ENCODE results near the gene GBF1. TPM values are rescaled to one million over a fixed set of nuclear protein-coding genes. Genes with fewer than 3 reads are reported as not detected.

Gene GBF1
- total RNA-seq, 1 donor from 2014 or later: 36.7 TPM

DNA sequence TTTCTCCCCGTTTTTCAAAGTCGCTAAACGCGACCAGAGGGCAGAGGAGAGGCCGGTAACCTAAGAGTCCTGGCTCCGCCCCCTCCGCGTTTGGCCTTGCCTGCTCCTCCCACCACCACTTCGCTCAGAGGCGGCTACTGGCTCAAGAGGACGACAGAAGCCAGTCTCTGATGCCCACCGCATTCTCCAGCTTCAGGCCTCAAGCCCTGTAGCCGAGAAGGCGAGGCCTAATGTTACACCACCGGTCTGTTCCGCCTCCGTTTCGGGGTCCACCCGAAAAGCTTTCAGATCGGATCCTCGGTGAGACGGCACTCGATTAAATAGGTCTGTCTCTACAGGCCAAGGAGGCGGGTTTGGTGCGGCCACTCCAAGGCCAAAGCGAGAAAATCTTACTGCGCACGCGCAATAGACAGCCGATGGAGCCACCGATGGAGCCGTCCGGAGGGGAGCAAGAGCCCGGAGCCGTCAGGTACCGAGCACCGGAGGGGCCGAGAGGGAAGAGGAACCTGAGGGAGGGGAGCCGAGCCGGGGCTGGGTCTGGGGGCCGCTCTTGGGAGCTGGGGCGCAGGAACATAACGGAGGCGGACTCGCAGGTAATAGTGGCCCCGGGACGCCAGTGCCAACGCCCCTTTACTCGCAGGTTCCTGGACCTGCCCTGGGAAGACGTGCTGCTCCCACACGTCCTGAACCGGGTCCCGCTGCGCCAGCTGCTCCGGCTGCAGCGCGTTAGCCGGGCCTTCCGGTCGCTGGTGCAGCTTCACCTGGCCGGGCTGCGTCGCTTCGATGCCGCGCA, 175.6 kb downstream of the GBF1 start, which contains the start of gene FBXL15:
FBXL15 (plus strand) TSS at position 123 of the 793 bp plus-strand sequence; CDS start at position 417, 294 bp downstream.
- Histone ChIP-seq H3K36me3 (ENCODE audit: control insufficient read depth, insufficient read depth, low read length) (no peaks in the 10 kb centered on the region), H3K4me3 (ENCODE audit: low read depth, low read length) (peak within 1 kb of the TSS; percentile 62), H3K27me3 (ENCODE audit: control insufficient read depth, insufficient read depth, low read length) (peaks cover 20% of the 10 kb centered on the region)
- TF ChIP-seq, protein P1, sequence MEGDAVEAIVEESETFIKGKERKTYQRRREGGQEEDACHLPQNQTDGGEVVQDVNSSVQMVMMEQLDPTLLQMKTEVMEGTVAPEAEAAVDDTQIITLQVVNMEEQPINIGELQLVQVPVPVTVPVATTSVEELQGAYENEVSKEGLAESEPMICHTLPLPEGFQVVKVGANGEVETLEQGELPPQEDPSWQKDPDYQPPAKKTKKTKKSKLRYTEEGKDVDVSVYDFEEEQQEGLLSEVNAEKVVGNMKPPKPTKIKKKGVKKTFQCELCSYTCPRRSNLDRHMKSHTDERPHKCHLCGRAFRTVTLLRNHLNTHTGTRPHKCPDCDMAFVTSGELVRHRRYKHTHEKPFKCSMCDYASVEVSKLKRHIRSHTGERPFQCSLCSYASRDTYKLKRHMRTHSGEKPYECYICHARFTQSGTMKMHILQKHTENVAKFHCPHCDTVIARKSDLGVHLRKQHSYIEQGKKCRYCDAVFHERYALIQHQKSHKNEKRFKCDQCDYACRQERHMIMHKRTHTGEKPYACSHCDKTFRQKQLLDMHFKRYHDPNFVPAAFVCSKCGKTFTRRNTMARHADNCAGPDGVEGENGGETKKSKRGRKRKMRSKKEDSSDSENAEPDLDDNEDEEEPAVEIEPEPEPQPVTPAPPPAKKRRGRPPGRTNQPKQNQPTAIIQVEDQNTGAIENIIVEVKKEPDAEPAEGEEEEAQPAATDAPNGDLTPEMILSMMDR (IDR thresholded peaks at IDR 0.05; ENCODE audit: insufficient read depth, low read length, poor library complexity, severe bottlenecking): no peak
- DNase-seq (ENCODE audit: low read depth): peak; percentile 69

DNA sequence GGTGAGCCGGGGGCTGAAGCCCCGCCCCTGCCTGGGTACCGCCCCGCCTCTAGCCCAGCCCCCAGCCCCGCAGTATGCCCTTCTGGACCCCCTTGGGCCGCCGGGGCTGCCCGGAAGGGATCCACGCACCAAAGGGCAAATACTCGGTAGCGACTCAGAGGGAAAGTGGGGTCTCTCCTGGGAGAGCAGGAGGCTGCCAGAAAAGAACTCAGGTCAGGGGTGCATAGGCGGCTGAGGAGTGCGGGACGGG, 176.1 kb downstream of the GBF1 start:
- H3K36me3 ChIP-seq (ENCODE audit: control insufficient read depth, insufficient read depth, low read length): no peaks in the 10 kb centered on the region
- no peak for DNase-seq (ENCODE audit: low read depth)
- TF ChIP-seq, protein P1 (IDR thresholded peaks at IDR 0.05; ENCODE audit: insufficient read depth, low read length, poor library complexity, severe bottlenecking): no peak
- peak overlapping the region; percentile 62 for H3K4me3 ChIP-seq (ENCODE audit: low read depth, low read length)
- peaks cover 20% of the 10 kb centered on the region for H3K27me3 ChIP-seq (ENCODE audit: control insufficient read depth, insufficient read depth, low read length)

DNA sequence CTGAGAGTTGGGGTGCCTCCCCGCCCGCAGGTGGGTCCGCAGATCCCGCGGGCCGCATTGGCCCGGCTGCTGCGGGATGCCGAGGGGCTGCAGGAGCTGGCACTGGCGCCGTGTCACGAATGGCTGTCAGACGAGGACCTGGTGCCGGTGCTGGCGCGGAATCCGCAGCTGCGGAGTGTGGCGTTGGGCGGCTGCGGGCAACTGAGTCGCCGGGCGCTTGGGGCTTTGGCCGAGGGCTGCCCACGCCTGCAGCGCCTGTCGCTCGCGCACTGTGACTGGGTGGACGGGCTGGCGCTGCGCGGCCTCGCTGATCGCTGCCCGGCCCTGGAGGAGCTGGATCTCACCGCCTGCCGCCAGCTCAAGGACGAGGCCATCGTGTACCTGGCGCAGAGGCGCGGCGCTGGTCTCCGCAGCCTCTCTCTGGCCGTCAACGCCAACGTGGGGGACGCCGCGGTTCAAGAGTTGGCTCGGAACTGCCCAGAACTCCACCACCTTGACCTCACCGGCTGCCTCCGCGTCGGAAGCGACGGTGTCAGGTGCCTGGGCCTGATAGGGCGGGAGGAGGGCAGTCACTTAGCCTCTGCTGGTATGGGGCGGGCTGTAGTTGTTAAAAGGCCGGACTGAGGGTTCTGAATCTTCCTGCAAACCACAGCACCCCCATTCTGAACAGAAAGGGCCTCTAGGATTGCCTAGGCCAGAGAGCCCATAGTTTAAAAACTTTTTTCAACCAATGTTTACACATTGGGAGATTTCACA, 176.6 kb downstream of the GBF1 start:
- no peak for DNase-seq (ENCODE audit: low read depth)
- H3K36me3 ChIP-seq (ENCODE audit: control insufficient read depth, insufficient read depth, low read length): no peaks in the 10 kb centered on the region
- H3K27me3 ChIP-seq (ENCODE audit: control insufficient read depth, insufficient read depth, low read length): peaks cover 20% of the 10 kb centered on the region
- TF ChIP-seq, protein P1 (IDR thresholded peaks at IDR 0.05; ENCODE audit: insufficient read depth, low read length, poor library complexity, severe bottlenecking): no peak
- H3K4me3 ChIP-seq (ENCODE audit: low read depth, low read length): peak overlapping the region; percentile 62

DNA sequence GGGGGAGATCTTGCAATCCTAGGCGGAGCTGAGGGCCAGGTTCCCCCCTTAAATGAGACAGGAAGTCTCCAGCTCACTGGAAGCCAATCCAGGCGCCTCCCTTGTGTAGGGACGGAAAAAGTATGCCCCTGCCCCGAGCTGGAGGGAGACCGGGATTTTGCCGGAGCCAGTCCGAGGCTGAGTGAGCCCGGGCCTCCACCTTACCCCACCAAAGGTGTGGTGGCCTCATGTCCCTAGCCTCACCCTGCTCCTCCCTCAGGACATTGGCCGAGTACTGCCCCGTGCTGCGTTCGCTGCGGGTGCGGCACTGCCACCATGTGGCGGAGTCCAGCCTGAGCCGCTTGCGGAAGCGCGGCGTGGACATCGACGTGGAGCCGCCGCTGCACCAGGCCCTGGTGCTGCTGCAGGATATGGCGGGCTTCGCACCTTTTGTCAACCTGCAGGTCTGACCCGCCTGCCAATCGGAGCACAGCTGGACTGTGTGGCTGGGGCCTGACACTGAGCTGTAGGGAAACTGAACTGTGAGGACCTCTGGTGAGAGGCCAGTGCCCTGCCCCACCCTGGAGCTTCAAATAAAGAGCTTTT, 177.3 kb downstream of the GBF1 start:
- DNase-seq (ENCODE audit: low read depth): no peak
- TF ChIP-seq, protein P1 (IDR thresholded peaks at IDR 0.05; ENCODE audit: insufficient read depth, low read length, poor library complexity, severe bottlenecking): peak; percentile 87
- no peaks in the 10 kb centered on the region for H3K36me3 ChIP-seq (ENCODE audit: control insufficient read depth, insufficient read depth, low read length)
- peak overlapping the region; percentile 62 for H3K4me3 ChIP-seq (ENCODE audit: low read depth, low read length)
- peaks cover 16% of the 10 kb centered on the region for H3K27me3 ChIP-seq (ENCODE audit: control insufficient read depth, insufficient read depth, low read length)

DNA sequence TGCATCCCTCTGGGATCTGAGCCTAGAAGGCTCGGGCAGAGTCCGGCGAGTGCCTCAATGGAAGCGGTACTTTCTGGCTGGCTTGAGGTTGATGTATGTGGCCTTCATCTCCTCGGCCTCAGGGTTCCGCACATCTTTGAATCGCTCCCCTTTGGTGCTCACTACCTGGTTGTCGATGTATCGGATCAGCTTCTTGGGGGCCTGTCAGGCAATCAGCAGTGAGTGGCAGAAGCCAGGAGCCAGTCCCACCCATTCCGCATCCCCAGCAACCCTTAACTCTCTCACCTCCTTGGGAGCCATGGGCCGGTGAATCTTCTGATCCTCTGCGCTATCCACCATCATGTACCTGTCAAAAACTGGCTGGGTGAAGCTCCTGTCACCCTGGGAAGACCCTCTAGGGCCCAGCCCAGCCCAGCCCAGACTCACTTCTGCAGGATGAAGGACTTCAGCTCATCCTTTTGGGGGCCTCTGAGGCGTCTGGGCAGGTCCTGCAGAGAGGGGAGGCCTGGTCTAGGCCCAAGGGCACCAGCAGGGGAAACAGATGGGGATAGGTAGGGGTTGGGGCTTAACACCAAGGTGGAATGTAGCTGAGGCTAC, 178.1 kb downstream of the GBF1 start:
- no peak for DNase-seq (ENCODE audit: low read depth)
- no peaks in the 10 kb centered on the region for H3K36me3 ChIP-seq (ENCODE audit: control insufficient read depth, insufficient read depth, low read length)
- no peak overlapping the region for H3K4me3 ChIP-seq (ENCODE audit: low read depth, low read length)
- TF ChIP-seq, protein P1 (IDR thresholded peaks at IDR 0.05; ENCODE audit: insufficient read depth, low read length, poor library complexity, severe bottlenecking): no peak
- H3K27me3 ChIP-seq (ENCODE audit: control insufficient read depth, insufficient read depth, low read length): peaks cover 9% of the 10 kb centered on the region

Data from kidney epithelial cell (primary cell).